IMR-90 (cell line): ENCODE measurements around the gene FRYL. TPM values are rescaled to one million over a fixed set of nuclear protein-coding genes. Genes with fewer than 3 reads are reported as not detected.

ENCODE experiments used
- ATAC-seq: fragments of 200-7000 bp; cut with Tn5 transposase; 2 replicates; pipeline ENCODE4 v1.9.1; 2020; ENCODE audit warnings: low read depth, mild to moderate bottlenecking, moderate library complexity
- BruUV-seq: library from RNA; stranded (reverse); fragments of 400-500 nt; replicated peaks from 2 replicates; lab custom pipeline; 2021; lab: Mats Ljungman, UMichigan
- CTCF ChIA-PET: fragments of 300-600 bp; formaldehyde crosslinking; extraction: SDS; loops from one replicate; lab custom pipeline; 2021; ENCODE audit warnings: antibody characterized with exemption; lab: Yijun Ruan, JAX
- POLR2A ChIA-PET: fragments of 300-600 bp; sonication (Branson Sonifier 250); formaldehyde crosslinking; loops from one replicate; lab custom pipeline; 2022; ENCODE audit warnings: antibody characterized with exemption; ENCODE audit not compliant: unreplicated experiment; lab: Charles Lee
- DNase-seq: peaks from one replicate; pipeline ENCODE4 v3.0.0; 2013
- H2AFZ ChIP-seq: replicated peaks from 2 replicates; pipeline ENCODE3; 2013; ENCODE audit warnings: low read length, mild to moderate bottlenecking; ENCODE audit not compliant: poor library complexity
- H2AK5ac ChIP-seq: 2 replicates; pipeline ENCODE4 v1.6.1; 2013; ENCODE audit warnings: low read depth, low read length, inconsistent platforms
- H2AK9ac ChIP-seq: replicated peaks from 2 replicates; pipeline ENCODE3; 2013; ENCODE audit warnings: mild to moderate bottlenecking, low read depth, low read length, moderate library complexity; ENCODE audit not compliant: poor library complexity
- H2BK120ac ChIP-seq: 2 replicates; pipeline ENCODE4 v1.6.1; 2013; ENCODE audit warnings: low read depth, low read length, inconsistent platforms
- H2BK15ac ChIP-seq: 3 replicates; pipeline ENCODE4 v1.6.1; 2013; ENCODE audit warnings: low read depth, low read length, inconsistent platforms
- H2BK20ac ChIP-seq: 2 replicates; pipeline ENCODE4 v1.6.1; 2013; ENCODE audit warnings: low read depth, mild to moderate bottlenecking, inconsistent platforms, low read length, moderate library complexity
- H2BK5ac ChIP-seq: 2 replicates; pipeline ENCODE4 v1.6.1; 2013; ENCODE audit warnings: mild to moderate bottlenecking, low read depth, low read length, inconsistent platforms; ENCODE audit not compliant: poor library complexity, severe bottlenecking
- H3K14ac ChIP-seq: replicated peaks from 2 replicates; pipeline ENCODE4 v1.6.1; 2013; ENCODE audit warnings: low read depth, low read length, inconsistent platforms
- H3K18ac ChIP-seq: 2 replicates; pipeline ENCODE4 v1.6.1; 2013; ENCODE audit warnings: low read depth, low read length, control low read depth
- H3K23ac ChIP-seq: 2 replicates; pipeline ENCODE4 v1.6.1; 2013; ENCODE audit warnings: low read depth, low read length, inconsistent platforms
- H3K27ac ChIP-seq: 2 replicates; pipeline ENCODE4 v1.5.1; 2013; ENCODE audit warnings: mild to moderate bottlenecking, control low read depth, low read length; ENCODE audit not compliant: insufficient read depth
- H3K27me3 ChIP-seq: 2 replicates; pipeline ENCODE4 v1.6.1; 2013; ENCODE audit warnings: low read length; ENCODE audit not compliant: control insufficient read depth, insufficient read depth
- H3K36me3 ChIP-seq: 2 replicates; pipeline ENCODE4 v1.6.1; 2013; ENCODE audit warnings: low read length, mixed read lengths; ENCODE audit not compliant: control insufficient read depth, insufficient read depth
- H3K4ac ChIP-seq: 2 replicates; pipeline ENCODE4 v1.6.1; 2013; ENCODE audit warnings: low read depth, low read length, inconsistent platforms
- H3K4me1 ChIP-seq: 2 replicates; pipeline ENCODE4 v1.6.1; 2013; ENCODE audit warnings: low read length, mixed read lengths; ENCODE audit not compliant: control insufficient read depth, insufficient read depth
- H3K4me2 ChIP-seq: 2 replicates; pipeline ENCODE4 v1.6.1; 2013; ENCODE audit warnings: low read depth, mild to moderate bottlenecking, control low read depth, low read length, moderate library complexity
- H3K4me3 ChIP-seq: 2 replicates; pipeline ENCODE4 v1.5.1; 2013; ENCODE audit warnings: low read depth, mild to moderate bottlenecking, control low read depth, low read length, moderate library complexity; ENCODE audit not compliant: insufficient read depth
- H3K56ac ChIP-seq: 2 replicates; pipeline ENCODE4 v1.6.1; 2013; ENCODE audit warnings: low read length, inconsistent platforms; ENCODE audit not compliant: insufficient read depth; ENCODE audit errors: extremely low read depth
- H3K79me1 ChIP-seq, 2 experiments: 2 replicates each; pipeline ENCODE4 v1.6.1; 2013; ENCODE audit warnings: low read length in 2 of 2, inconsistent platforms in 1 of 2, low read depth in 1 of 2
- H3K9ac ChIP-seq: 2 replicates; pipeline ENCODE4 v1.6.1; 2013; ENCODE audit warnings: low read depth, low read length, control low read depth
- H3K9me1 ChIP-seq: 2 replicates; pipeline ENCODE4 v1.6.1; 2013; ENCODE audit warnings: low read length, inconsistent platforms; ENCODE audit not compliant: insufficient read depth
- H3K9me3 ChIP-seq: 2 replicates; pipeline ENCODE4 v1.6.1; 2013; ENCODE audit warnings: low read length; ENCODE audit not compliant: control insufficient read depth, insufficient read depth
- H4K20me1 ChIP-seq: 2 replicates; pipeline ENCODE4 v1.6.1; 2013; ENCODE audit warnings: low read length, inconsistent platforms; ENCODE audit not compliant: insufficient read depth
- H4K5ac ChIP-seq: 2 replicates; pipeline ENCODE4 v1.6.1; 2013; ENCODE audit warnings: mild to moderate bottlenecking, low read depth, low read length, control low read depth
- H4K8ac ChIP-seq, 2 experiments: 2 replicates each; pipeline ENCODE4 v1.6.1; 2013; ENCODE audit warnings: low read depth in 2 of 2, low read length in 2 of 2, control low read depth in 1 of 2, inconsistent platforms in 1 of 2
- H4K91ac ChIP-seq: 2 replicates; pipeline ENCODE4 v1.6.1; 2013; ENCODE audit warnings: low read depth, low read length, inconsistent platforms; ENCODE audit not compliant: insufficient read depth
- BHLHE40 ChIP-seq: fragments of 150-350 bp; IDR thresholded peaks from 2 replicates; pipeline ENCODE4 v1.6.1; 2016; ENCODE audit warnings: mild to moderate bottlenecking, low read depth, low read length
- CEBPB ChIP-seq: IDR thresholded peaks from 2 replicates; pipeline ENCODE4 v1.6.1; 2012; ENCODE audit warnings: low read depth, low read length, improper control_type of control experiment
- CHD1 ChIP-seq: IDR thresholded peaks from 2 replicates; pipeline ENCODE4 v1.6.1; 2012; ENCODE audit warnings: low read depth, low read length, improper control_type of control experiment
- CTCF ChIP-seq: conservative IDR thresholded peaks from 2 replicates; pipeline ENCODE4 v1.5.1; 2012; ENCODE audit warnings: mild to moderate bottlenecking, low read depth, low read length, improper control_type of control experiment
- FOS ChIP-seq: fragments of 150-350 bp; IDR thresholded peaks from 2 replicates; pipeline ENCODE4 v1.6.1; 2016; ENCODE audit warnings: low read depth, low read length
- MAZ ChIP-seq: IDR thresholded peaks from 2 replicates; pipeline ENCODE4 v1.6.1; 2012; ENCODE audit warnings: low read depth, mild to moderate bottlenecking, low read length, improper control_type of control experiment, moderate library complexity, borderline replicate concordance
- MXI1 ChIP-seq: IDR thresholded peaks from 2 replicates; pipeline ENCODE4 v1.6.1; 2012; ENCODE audit warnings: low read depth, mild to moderate bottlenecking, low read length, moderate library complexity, borderline replicate concordance
- NFE2L2 ChIP-seq: fragments of 150-350 bp; IDR thresholded peaks from 2 replicates; pipeline ENCODE4 v1.6.1; 2016; ENCODE audit warnings: low read depth, mild to moderate bottlenecking, low read length
- POLR2A ChIP-seq: IDR thresholded peaks from 2 replicates; pipeline ENCODE4 v1.6.1; 2012; ENCODE audit warnings: mild to moderate bottlenecking, low read depth, low read length
- RAD21 ChIP-seq: IDR thresholded peaks from 2 replicates; pipeline ENCODE4 v1.6.1; 2012; ENCODE audit warnings: low read length, improper control_type of control experiment
- RCOR1 ChIP-seq: IDR thresholded peaks from 2 replicates; pipeline ENCODE4 v1.6.1; 2012; ENCODE audit warnings: mild to moderate bottlenecking, low read length, improper control_type of control experiment; ENCODE audit not compliant: insufficient replicate concordance
- RFX5 ChIP-seq: IDR thresholded peaks from 2 replicates; pipeline ENCODE4 v1.8.0; 2012; ENCODE audit warnings: low read depth, mild to moderate bottlenecking, low read length, moderate library complexity
- SMC3 ChIP-seq: fragments of 150-350 bp; IDR thresholded peaks from 2 replicates; pipeline ENCODE4 v1.6.1; 2016; ENCODE audit warnings: low read depth, mild to moderate bottlenecking, antibody characterized with exemption, low read length, moderate library complexity
- dilution Hi-C: fragments of 300-500 bp; cut with HindIII; formaldehyde crosslinking; loops from one replicate; pipeline ENCODE4 v1.14.3; 2018; ENCODE audit warnings: low sequenced_read_pairs; ENCODE audit not compliant: unreplicated experiment
- in situ Hi-C: fragments of 300-500 bp; cut with MboI; formaldehyde crosslinking; loops from 3 replicates; pipeline ENCODE4 v1.14.3; 2019; ENCODE audit warnings: low sequenced_read_pairs, inconsistent platforms, mixed read lengths
- intact Hi-C: fragments of 100-400 bp; cut with micrococcal nuclease; formaldehyde crosslinking; loops from 2 replicates; pipeline ENCODE4 v1.10.0; 2022
- polyA plus RNA-seq, 3 experiments: library from polyadenylated mRNA; depleted of rRNA; stranded (reverse); fragments of >200 nt; gene quantifications; 2 replicates each; pipeline ENCODE4 v1.2.3, GENCODE V29; 2012; ENCODE audit warnings: low replicate concordance in 1 of 3
- total RNA-seq: library from RNA; depleted of rRNA; stranded (reverse); fragments of >200 nt; gene quantifications from 2 replicates; pipeline ENCODE4 v1.2.3, GENCODE V29; 2012
- TF ChIP-seq, protein P1 (sequence below): fragments of 150-350 bp; IDR thresholded peaks from 2 replicates; pipeline ENCODE4 v1.6.1; 2016; ENCODE audit warnings: low read depth, mild to moderate bottlenecking, low read length, moderate library complexity, borderline replicate concordance
- TF ChIP-seq, protein P2 (sequence below): fragments of 150-350 bp; IDR thresholded peaks from 2 replicates; pipeline ENCODE4 v1.6.1; 2017; ENCODE audit warnings: mild to moderate bottlenecking, antibody characterized with exemption, low read length, low read depth

Gene FRYL
- total and polyA plus RNA-seq, 2 of the 4 experiments (the other 2 are of a cell fraction): 9.9 to 77.4 TPM

GRCh38 chr4:48461000-48461399, 319.1 kb downstream of the FRYL start:
- Histone ChIP-seq H2BK5ac (no peak overlapping the region), H3K36me3 (no peaks in the 10 kb centered on the region), H3K27ac (no peak overlapping the region), H3K27me3 (peaks cover 13% of the 10 kb centered on the region), H3K79me1 (no peaks in the 10 kb centered on the region), H2AK5ac (no peak overlapping the region), H2AK9ac (no peak overlapping the region), H4K20me1 (no peaks in the 10 kb centered on the region), H3K18ac (no peak overlapping the region), H2BK20ac (no peak overlapping the region), H4K5ac (no peak overlapping the region), H3K4me3 (no peak overlapping the region), H4K8ac (no peak overlapping the region), H3K9ac (no peak overlapping the region), H3K9me1 (no peaks in the 10 kb centered on the region), H2AFZ (no peak overlapping the region), H3K14ac (no peak overlapping the region), H3K4me2 (no peak overlapping the region), H2BK15ac (no peak overlapping the region), H3K23ac (no peak overlapping the region), H4K91ac (no peak overlapping the region), H3K56ac (no peak overlapping the region), H3K4me1 (no peaks in the 10 kb centered on the region), H3K9me3 (peaks cover 2% of the 10 kb centered on the region; the same call in 1 of the 2 replicates), H2BK120ac (no peak overlapping the region), H3K4ac (no peak overlapping the region)
- intact Hi-C loops (no loop called here), dilution Hi-C loops (no loop called here), in situ Hi-C loops (no loop called here)
- TF ChIP-seq RFX5 (no peak), RCOR1 (no peak), NFE2L2 (no peak), BHLHE40 (no peak), POLR2A (no peak), FOS (no peak), SMC3 (no peak), CTCF (no peak), MAZ (no peak), RAD21 (no peak), MXI1 (no peak), CHD1 (no peak), CEBPB (no peak)
- TF ChIP-seq, protein P1, sequence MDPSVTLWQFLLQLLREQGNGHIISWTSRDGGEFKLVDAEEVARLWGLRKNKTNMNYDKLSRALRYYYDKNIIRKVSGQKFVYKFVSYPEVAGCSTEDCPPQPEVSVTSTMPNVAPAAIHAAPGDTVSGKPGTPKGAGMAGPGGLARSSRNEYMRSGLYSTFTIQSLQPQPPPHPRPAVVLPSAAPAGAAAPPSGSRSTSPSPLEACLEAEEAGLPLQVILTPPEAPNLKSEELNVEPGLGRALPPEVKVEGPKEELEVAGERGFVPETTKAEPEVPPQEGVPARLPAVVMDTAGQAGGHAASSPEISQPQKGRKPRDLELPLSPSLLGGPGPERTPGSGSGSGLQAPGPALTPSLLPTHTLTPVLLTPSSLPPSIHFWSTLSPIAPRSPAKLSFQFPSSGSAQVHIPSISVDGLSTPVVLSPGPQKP: no peak
- TF ChIP-seq, protein P2, sequence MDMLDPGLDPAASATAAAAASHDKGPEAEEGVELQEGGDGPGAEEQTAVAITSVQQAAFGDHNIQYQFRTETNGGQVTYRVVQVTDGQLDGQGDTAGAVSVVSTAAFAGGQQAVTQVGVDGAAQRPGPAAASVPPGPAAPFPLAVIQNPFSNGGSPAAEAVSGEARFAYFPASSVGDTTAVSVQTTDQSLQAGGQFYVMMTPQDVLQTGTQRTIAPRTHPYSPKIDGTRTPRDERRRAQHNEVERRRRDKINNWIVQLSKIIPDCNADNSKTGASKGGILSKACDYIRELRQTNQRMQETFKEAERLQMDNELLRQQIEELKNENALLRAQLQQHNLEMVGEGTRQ: no peak
- ChIA-PET POLR2A (no interaction called here), CTCF (no interaction called here)
- DNase-seq (no peak), ATAC-seq (no peak)
- BruUV-seq: no TSS peak
